ENCODE results near the gene STX17. TPM values are rescaled to one million over a fixed set of nuclear protein-coding genes. Genes with fewer than 3 reads are reported as not detected.

Gene STX17
- total and polyA plus RNA-seq, 2 of the 13 experiments (the other 11 are each of a cell fraction or from before 2014, with no cell fraction given) = 8.3 to 25.7 TPM

DNA sequence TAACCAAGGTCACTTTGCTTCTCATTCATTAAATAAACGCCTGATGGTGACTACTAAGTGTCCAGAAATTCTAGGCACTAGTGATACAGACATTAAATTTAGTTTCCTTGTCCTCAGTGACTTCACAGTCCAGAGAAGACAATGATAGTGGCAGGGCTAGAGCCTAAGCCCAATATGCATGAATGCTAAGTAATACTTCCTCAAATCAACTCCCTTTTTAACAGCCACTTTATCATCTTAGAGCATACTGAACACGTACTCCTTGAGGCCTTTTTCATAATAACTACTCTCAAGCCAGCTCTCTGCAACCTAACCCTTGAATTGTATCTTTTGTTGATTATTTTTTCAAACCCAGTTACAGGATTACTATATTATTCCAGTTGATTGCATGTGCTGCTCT lies 74.1 kb downstream of the STX17 start:
- WGBS (ENCODE audit: low lambda C conversion rate) = 98% methylated on average over 2 of the region's 2 CpGs
- Histone ChIP-seq H3K4me2 (ENCODE audit: low read depth, low read length) (no peak overlapping the region), H3K79me2 (ENCODE audit: insufficient read depth, low read length) (no peaks in the 10 kb centered on the region), H3K36me3 (replicated peaks in 1 of 2; ENCODE audit: control insufficient read depth in 1 of 2, insufficient read depth in 2 of 2, low read length in 2 of 2) (peaks cover 1 to 4% of the 10 kb centered on the region in 2 experiments; a peak in 1 of 5 replicates), H3K9ac (ENCODE audit: insufficient read depth, low read depth, low read length) (no peak overlapping the region), H3K27me3 (ENCODE audit: control insufficient read depth in 1 of 2, insufficient read depth in 2 of 2, low read length in 2 of 2) (no peaks in the 10 kb centered on the region), H3K4me3 (replicated peaks in 1 of 3; ENCODE audit: insufficient read depth in 1 of 3, low read depth in 2 of 3, low read length in 3 of 3) (no peak overlapping the region), H3K9me3 (ENCODE audit: low read length) (no peaks in the 10 kb centered on the region), H3K4me1 (ENCODE audit: insufficient read depth, low read length) (no peaks in the 10 kb centered on the region), H4K20me1 (ENCODE audit: insufficient read depth, low read length) (no peaks in the 10 kb centered on the region; the same call in 1 of the 2 replicates), H2AFZ (ENCODE audit: low read length) (no peak overlapping the region), H3K27ac (ENCODE audit: extremely low read length, insufficient read depth, low read length) (no peak overlapping the region)
- POLR2A ChIA-PET = no interaction called here
- intact Hi-C loops (cut with micrococcal nuclease; ENCODE audit: unreplicated experiment) = no loop called here
- BruUV-seq (replicated peaks) = no TSS peak
- in situ Hi-C loops (cut with HindIII; ENCODE audit: extremely low pct_ligation_motif_present, low pct_unique_long_range_greater_than_20kb) = no loop called here
- DNase-seq (ENCODE audit: low spot score) = no peak
- ATAC-seq = no peak
- TF ChIP-seq FOXM1 (CRISPR knock-in tag; IDR thresholded peaks at IDR 0.05) = no peak
- TF ChIP-seq, protein P1, sequence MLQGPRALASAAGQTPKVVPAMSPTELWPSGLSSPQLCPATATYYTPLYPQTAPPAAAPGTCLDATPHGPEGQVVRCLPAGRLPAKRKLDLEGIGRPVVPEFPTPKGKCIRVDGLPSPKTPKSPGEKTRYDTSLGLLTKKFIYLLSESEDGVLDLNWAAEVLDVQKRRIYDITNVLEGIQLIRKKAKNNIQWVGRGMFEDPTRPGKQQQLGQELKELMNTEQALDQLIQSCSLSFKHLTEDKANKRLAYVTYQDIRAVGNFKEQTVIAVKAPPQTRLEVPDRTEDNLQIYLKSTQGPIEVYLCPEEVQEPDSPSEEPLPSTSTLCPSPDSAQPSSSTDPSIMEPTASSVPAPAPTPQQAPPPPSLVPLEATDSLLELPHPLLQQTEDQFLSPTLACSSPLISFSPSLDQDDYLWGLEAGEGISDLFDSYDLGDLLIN (CRISPR knock-in tag; IDR thresholded peaks at IDR 0.05; ENCODE audit: borderline replicate concordance) = no peak
- TF ChIP-seq ZNF577 (CRISPR knock-in tag; IDR thresholded peaks at IDR 0.05; ENCODE audit: borderline replicate concordance, low read depth) = no peak
- TF ChIP-seq ZNF580 (CRISPR knock-in tag; IDR thresholded peaks at IDR 0.05; ENCODE audit: borderline replicate concordance, low read depth) = no peak
- no peak for TF ChIP-seq HNRNPL (IDR thresholded peaks at IDR 0.05; ENCODE audit: low read depth, low read length)
- TF ChIP-seq SETDB1 (CRISPR knock-in tag; IDR thresholded peaks at IDR 0.05; ENCODE audit: borderline replicate concordance) = no peak
- no peak for TF ChIP-seq HOXA3 (CRISPR knock-in tag; IDR thresholded peaks at IDR 0.05)
- TF ChIP-seq CREM (IDR thresholded peaks at IDR 0.05) = no peak
- no peak for TF ChIP-seq CREM (CRISPR knock-in tag; IDR thresholded peaks at IDR 0.05)
- CTCF ChIA-PET (ENCODE audit: low intra/inter-chr PET ratio, low total read pairs) = no interaction called here
- no peak for FAIRE-seq

Data from HepG2 (cell line).